ENCODE measurements around the gene FILIP1L. TPM values are rescaled to one million over a fixed set of nuclear protein-coding genes. Genes with fewer than 3 reads are reported as not detected.

FILIP1L gene
- total RNA-seq, 1 experiment from 2014 or later, result 0.07 TPM

DNA sequence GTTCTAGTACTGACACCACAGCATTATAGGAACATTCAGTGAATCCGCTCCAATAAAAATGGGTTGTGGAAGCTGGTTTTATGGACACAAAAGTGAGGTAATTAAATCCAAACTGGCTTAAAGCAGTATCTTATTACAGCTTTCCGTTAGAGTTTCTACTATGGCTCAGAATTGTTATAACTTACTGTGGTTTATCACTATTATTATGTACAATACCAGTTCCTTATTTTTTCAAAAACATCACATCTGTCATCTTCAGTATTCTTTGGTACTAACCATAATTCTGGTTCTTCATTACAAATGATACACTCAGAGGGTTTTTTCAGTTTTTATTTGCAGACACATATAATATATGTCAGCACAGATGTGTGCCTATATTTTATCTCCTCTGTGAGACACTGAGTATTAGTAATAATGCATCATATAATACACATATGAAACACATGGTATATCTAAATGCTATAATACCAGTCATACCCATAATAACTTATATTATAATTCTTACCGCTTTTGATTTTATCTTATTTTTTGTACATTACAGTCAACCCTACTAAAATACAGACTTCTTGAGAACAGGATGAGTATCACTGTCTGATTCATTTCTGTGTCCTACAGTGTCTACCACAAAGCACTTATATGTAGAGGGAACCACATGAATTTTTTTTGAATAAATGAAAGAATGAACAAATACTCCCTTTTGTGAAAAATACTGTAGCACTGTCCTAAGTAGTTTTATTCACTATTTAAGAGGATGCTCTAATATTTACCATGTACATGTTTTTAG, 257.7 kb downstream of the FILIP1L start:
- H3T11ph ChIP-seq (ENCODE audit: low read length), result no peak overlapping the region
- peaks cover 7% of the 10 kb centered on the region; the same call in 1 of the 2 replicates for H3K4me1 ChIP-seq (ENCODE audit: insufficient read depth, low read length)
- H3K4ac ChIP-seq (ENCODE audit: low read depth, low read length), result no peak overlapping the region
- H2BK5ac ChIP-seq (ENCODE audit: insufficient read length, low read length), result no peak overlapping the region
- H3K4me2 ChIP-seq (ENCODE audit: insufficient read depth, insufficient read length, low read length), result no peak overlapping the region
- TF ChIP-seq, protein P1, sequence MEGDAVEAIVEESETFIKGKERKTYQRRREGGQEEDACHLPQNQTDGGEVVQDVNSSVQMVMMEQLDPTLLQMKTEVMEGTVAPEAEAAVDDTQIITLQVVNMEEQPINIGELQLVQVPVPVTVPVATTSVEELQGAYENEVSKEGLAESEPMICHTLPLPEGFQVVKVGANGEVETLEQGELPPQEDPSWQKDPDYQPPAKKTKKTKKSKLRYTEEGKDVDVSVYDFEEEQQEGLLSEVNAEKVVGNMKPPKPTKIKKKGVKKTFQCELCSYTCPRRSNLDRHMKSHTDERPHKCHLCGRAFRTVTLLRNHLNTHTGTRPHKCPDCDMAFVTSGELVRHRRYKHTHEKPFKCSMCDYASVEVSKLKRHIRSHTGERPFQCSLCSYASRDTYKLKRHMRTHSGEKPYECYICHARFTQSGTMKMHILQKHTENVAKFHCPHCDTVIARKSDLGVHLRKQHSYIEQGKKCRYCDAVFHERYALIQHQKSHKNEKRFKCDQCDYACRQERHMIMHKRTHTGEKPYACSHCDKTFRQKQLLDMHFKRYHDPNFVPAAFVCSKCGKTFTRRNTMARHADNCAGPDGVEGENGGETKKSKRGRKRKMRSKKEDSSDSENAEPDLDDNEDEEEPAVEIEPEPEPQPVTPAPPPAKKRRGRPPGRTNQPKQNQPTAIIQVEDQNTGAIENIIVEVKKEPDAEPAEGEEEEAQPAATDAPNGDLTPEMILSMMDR (conservative IDR thresholded peaks at IDR 0.05), result no peak
- no peak overlapping the region for H3K14ac ChIP-seq (ENCODE audit: insufficient read depth, low read length)
- H2BK20ac ChIP-seq (ENCODE audit: low read depth, low read length, poor library complexity, severe bottlenecking), result no peak overlapping the region
- no peak overlapping the region for H3K18ac ChIP-seq (ENCODE audit: insufficient read length, low read depth, low read length)
- DNase-seq, result no peak
- no peaks in the 10 kb centered on the region for H3K27me3 ChIP-seq (ENCODE audit: insufficient read depth, low read length)
- H4K91ac ChIP-seq (ENCODE audit: insufficient read length, low read depth, low read length), result no peak overlapping the region
- no peaks in the 10 kb centered on the region for H3K23me2 ChIP-seq (ENCODE audit: insufficient read length, low read depth, low read length, poor library complexity, severe bottlenecking)
- no peak overlapping the region for H3K23ac ChIP-seq (ENCODE audit: insufficient read length, low read depth, low read length)
- H3K9me3 ChIP-seq (ENCODE audit: control insufficient read depth, low read depth, low read length), result no peaks in the 10 kb centered on the region
- no peak overlapping the region for H3K56ac ChIP-seq (ENCODE audit: insufficient read length, low read depth, low read length)
- no peak overlapping the region for H2BK12ac ChIP-seq (ENCODE audit: insufficient read length, low read depth, low read length)
- H2BK15ac ChIP-seq (ENCODE audit: low read depth, low read length), result no peak overlapping the region
- no peak overlapping the region for H2AFZ ChIP-seq (ENCODE audit: low read length)
- H3K9me3 Mint-ChIP-seq, result no peaks in the 10 kb centered on the region
- no peaks in the 10 kb centered on the region for H3K79me1 ChIP-seq (ENCODE audit: insufficient read depth, low read depth, low read length, poor library complexity, severe bottlenecking)
- no peaks in the 10 kb centered on the region for H3K27me3 Mint-ChIP-seq (ENCODE audit: low read depth)
- H2BK120ac ChIP-seq (ENCODE audit: low read depth, low read length, poor library complexity, severe bottlenecking), result no peak overlapping the region
- H3K4me3 Mint-ChIP-seq, result no peak overlapping the region
- H4K5ac ChIP-seq (ENCODE audit: insufficient read length, low read depth, low read length), result no peak overlapping the region
- no CpG with 5 or more reads among the region's 3 CpGs for WGBS (ENCODE audit: extremely low coverage, insufficient read length, low lambda C conversion rate)
- no peaks in the 10 kb centered on the region for H3K36me3 Mint-ChIP-seq (ENCODE audit: insufficient read depth in 1 of 3, low read depth in 3 of 3)
- H3K27ac ChIP-seq (ENCODE audit: insufficient read length, low read depth, low read length), result no peak overlapping the region
- no peak overlapping the region for H4K8ac ChIP-seq (replicated peaks; ENCODE audit: insufficient read length, low read depth, low read length)
- no peaks in the 10 kb centered on the region for H4K20me1 ChIP-seq (ENCODE audit: control insufficient read depth, insufficient read depth, insufficient read length)
- no peak overlapping the region for H3K27ac Mint-ChIP-seq
- no peak overlapping the region for H2AK5ac ChIP-seq (ENCODE audit: insufficient read length, low read length)
- peaks cover 2% of the 10 kb centered on the region; the same call in 1 of the 2 replicates for H3K79me2 ChIP-seq (ENCODE audit: insufficient read depth, low read length)
- H3K4me1 Mint-ChIP-seq, result peaks cover 32 to 37% of the 10 kb centered on the region in 2 experiments
- no peak overlapping the region for H3K9ac ChIP-seq (ENCODE audit: extremely low read depth, insufficient read length, low read length)
